Stimulated activated naive CD4-positive, alpha-beta T cell treated with Interleukin-2 at 50 U/mL for 16 hours (primary cell): ENCODE data around the gene TNFRSF25.
A peak's percentile ranks its signal among the peaks of the same experiment; 100 is the strongest.
"Not testable (repeated sequence)": the region's sequence is repeated elsewhere in the genome, so short reads cannot be mapped to it uniquely, and the experiment has no call there.

Experiments
- DNase-seq: peaks from one replicate; lab custom pipeline; 2025; lab: John Stamatoyannopoulos, UW

TNFRSF25 gene

DNA sequence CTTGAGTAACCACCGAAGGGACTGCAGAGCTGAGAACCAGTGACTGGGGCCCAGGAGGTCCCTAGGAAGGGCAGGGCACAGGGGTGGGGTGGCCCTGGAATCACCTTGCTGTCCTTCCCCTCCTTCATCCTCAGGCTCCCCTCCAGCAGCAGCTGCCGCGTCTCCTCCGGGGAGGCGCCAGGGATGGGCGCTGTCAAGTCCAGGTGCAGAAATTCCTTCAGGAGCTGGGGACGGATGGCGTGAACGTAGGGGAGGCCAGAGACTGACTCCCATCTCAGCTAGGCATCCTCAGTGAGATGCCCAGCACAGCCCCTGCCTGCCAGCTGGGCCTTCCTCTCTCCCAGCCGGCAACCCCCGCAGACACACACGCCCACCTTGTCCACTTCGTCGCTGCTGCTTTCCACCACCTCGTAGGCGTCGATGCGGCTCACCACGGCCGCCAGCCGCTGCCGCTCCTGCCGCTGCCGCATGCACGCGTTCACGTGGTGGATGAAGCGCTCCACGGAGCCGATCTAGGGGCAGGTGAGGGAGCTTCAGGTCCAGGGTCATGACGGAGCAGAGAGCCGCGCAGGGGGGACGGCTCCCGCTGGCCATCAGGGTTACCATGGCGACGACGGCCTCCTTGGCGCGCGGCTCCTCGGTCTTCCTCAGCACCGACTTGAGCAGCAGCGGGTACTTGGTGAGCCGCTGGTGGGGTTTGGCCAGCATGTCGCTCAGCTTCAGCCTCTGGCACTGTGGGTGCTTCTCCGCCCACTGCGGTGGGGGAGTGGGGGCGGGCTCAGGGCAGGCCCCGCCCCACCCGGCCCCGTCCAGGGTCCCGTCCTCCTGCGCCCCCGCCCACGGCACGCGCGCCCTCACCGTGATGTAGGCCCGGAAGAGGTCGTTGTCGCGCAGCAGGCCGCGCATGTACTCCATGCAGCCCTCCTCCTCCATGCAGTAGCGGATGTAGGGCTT lies 4.4 kb upstream of the TNFRSF25 start:
- no peak for DNase-seq

DNA sequence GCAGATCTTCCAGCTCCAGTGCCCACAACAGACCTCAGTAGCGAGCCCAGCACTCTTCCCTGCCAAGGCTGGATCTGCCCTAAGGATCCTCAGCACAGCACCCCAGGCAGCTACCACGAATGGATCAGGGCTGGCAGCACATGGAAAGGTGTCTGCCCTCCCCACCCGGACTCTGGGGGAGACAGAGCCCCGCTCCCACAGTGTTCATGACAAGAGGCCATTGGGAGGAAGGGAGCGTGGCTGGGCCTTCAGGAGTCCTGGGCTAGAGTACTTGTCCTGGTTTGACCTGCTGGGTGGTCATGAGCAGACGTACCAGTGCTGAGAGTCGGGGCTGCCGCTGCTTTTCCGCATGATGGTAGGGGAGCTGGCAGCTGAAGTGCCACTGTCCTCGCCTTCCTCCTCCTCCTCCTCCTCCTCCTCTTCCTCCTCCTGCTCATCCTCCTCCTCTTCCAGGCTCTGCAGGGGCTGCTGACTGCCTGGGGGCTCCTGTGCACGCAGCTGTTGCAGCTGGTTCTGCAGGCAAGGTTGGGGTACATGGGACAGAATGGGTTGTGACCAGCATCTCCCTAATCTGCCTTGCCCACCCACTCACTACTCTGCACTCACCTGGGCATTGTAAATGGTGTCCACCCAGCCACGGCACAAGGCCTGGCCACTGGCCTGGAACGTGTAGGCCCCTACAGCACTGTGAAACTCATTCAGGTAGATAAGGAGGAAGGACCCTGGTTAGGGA lies 2.9 kb upstream of the TNFRSF25 start:
- no peak for DNase-seq

DNA sequence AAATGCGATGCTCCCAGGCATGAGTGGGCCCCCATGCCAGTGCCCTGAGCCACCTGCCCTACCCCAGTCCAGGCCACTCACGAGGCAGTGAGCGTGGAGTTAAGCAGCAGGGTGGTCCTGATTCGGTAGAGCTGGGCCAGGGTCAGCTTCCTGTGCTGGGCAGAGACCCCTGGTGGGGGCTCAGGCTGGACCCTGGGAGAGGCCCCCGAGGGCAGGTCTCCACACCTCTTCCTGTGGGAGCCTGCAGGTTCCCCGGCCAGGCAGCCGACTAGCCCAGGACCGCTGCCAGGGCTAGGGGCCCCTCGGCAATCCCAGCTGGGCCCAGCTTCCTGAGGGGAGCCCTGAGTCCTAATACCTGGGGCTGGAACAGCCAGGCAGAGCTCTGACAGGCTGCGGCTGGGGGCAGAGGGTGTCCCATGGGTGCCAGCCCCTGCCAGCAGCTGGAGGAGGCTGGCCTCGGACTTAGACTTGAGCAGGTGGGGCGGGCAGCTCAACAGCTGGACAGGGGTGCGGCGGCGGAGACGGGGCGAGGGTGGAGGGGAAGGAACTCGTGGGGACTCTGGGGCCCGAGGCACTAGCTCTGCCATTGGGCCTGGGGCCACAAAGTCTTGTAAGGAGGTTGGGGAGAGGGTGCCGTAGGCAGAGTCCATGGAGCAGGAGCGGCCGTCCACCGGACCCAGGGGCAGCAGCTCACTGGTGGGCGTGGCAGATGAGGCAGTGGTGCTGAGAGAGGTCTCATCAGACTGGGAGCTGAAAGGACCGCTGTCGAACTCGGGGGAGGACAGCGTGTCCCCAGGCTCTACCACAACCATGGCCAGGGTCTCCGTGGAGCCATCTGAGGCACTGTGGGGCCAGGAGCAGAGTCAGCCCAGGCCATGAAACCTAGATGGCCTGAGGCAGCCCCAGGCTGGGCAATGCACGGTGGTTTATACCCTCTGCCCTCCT lies 2.0 kb upstream of the TNFRSF25 start:
- DNase-seq, result no peak

DNA sequence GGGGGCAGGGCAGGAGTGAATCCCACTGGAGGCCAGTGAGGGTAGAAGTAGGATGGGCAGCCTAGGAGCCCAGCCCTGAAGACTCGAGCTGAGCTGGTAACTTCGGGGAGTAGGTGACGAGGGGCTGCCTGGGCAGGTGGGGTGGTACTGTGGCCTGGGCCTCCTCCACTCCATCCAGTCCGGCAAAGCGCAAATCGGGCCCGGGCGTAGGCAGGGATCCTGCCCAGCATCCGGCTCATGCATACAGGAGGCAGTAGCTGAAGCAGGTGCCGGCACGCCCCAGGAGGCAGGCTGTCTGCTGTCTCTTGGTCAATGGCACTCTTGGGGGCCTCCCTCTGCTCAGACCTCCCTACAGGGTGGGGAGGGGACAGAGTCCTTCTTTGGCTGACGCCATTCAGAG lies 1.3 kb upstream of the TNFRSF25 start:
- no peak for DNase-seq

DNA sequence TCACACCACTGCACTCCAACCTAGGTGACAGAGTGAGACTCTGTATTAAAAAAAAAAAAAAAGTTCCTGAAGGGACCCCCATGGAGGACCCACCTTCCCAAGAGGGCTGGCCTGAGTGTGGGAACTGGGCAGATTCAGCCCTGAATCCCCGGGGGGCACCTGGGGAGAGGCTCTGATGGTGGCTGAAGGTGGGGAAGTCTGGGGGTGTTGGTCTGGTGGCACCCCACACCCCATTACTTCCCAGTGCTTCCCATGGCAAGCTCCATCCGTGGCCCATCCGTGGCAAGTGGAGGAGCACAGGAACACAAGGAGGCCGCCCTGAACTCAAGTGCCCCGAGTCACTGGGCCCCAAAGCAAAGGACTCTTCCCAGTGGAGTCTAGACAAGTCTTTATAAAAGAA lies 778 bp upstream of the TNFRSF25 start:
- DNase-seq, result no peak

DNA sequence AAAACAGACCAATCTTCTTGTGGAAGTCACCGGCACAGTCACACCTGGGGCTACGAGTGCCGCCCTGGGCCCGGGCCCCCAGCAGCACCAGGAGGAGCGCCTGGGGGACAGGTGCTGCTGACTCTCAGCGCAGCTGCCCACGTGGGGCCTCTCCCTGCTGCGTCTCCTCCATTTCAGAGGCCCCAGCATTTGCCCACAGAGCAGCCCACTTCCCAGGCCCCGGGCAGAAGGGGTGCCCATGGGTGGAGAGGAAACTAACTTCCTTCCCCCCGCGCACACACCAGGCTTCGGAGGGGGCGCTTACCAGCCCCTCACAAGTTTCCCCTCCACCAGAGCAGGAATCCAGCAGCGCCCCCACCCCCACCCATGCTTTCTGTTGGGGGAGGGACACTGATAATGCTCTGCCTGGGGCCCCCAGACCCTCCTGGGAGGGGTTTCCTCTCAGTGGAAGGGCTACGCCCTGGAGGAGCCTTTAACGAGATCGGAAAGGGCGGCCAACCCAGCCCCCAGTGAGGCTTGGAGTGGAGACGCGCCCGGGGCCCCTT lies 440 bp downstream of the TNFRSF25 start:
- peak; percentile 41 for DNase-seq

DNA sequence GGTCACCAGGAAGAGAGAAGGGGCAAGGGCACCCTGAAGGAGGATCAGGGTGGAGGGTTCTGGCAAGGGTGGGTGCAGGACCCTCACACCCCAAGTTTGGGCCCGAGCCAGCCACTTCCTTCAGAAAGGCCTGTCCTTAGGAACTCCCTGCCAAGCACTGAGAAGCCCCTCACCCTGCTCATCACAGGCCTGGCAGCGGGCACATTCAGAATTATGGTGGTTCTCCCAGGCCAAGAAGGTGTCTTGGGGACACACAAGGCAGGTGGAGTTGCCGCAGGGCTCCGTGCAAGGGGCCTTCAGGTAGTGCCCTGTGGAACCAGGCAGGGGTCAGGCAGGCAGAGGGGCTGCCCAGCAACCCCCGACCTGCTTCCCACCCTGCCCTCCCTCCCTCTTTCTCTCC lies 1.1 kb downstream of the TNFRSF25 start:
- no peak for DNase-seq

DNA sequence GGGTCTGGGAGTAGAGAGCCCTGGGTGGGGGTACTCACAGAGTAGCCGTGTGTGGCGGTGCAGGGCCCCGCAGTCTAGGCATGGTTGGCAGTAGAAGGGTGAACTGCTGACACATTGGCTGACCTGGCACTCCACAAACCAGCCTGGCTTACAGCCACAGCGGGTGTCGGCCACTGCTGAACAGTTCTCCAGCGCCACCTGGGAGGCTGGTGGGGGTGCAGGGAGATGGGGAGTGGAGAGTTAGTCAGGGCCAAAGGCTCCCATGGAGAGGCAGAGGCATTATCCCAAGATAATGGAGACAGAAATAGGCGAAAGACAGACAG lies 1.5 kb downstream of the TNFRSF25 start:
- DNase-seq, result peak; percentile 45

DNA sequence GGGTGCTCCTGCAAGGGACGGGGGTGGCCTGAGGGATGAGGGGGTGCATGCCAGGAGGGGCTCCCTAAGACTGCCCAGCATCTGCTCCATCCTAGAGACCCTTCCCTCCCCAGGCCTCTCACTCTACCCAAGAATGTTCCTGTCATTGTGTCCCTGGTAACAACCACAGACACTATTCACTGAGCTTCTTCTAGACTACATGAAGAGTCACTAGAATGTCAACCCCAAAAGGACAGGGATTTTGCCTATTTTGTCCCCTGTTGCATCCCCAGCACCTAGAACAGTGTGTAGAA lies 2.9 kb downstream of the TNFRSF25 start:
- no peak for DNase-seq

DNA sequence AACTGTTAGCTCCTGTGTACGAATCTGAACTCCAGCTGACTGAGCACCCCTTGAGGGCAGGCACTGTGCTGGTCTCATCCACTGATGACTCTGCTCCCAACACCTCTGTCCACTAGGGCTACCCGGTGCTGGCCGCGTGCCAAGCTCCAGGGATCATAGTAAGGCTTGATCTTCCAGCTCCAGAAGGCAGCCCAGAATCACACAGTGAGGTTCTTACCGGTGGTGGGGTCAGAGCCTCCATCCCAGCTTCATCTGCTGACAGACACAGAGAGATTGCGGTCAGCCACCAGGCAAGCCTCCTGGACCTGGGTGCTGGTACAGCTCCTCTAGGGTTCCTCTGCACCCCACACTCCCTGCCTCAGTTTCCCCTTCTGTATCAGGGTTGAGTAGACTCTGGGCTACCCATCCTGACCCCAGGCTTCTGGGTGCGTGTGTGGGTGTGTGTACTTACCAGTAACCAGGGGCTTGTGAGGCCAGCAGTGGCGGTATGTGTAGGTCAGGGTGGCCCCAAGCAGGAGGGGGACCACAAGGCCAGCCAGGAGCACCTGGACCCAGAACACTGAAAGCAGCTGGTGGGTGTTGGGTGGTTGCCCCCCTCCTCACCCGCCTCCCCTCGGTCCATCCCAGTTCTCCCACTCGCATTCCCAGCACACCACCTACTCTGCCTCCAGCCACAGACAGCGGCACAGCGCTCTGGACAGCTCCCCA lies 3.4 kb downstream of the TNFRSF25 start:
- no peak for DNase-seq

DNA sequence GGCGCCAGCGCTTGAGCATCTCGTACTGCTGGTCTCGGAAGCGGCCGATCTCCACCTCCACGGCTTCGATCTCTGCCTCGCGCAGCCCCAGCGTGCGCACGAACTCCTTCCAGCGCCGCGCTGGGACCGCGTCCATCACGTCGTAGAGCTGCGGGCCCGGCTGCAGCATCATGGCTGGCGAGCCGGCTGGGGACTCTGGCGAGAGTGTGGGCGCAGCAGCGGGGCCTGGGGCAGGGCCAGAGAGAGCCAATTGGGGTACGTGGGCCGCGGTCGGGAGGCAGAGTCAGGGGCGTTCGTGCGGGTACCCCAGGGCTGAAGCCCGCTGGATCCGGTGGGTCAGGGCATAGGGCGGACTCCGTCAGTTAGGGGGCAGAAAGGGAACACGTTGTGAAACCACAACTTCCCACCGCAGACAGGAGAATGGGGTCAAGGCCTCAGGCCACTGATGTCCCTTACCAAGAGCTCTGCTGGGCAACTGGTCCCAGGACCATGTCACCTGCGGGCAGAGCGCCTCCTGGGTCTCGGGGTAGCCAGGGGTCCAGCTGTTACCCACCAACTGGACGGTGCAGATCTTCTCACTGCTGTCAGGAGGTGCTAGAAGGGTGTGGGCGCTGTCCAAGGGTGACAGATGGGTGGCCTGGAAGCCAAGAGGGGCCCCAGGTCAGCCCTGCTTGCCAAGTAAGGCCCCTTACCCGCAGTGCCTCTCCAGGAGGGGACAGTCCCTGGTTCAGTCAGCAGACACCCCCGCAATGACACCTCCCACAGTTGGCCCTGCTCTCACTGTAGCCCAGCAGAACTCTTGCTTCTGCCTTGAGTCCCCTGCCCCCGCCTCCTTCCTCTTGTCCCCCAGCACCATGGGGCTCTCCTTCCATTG lies 4.2 kb downstream of the TNFRSF25 start:
- DNase-seq, result peak; percentile 34

DNA sequence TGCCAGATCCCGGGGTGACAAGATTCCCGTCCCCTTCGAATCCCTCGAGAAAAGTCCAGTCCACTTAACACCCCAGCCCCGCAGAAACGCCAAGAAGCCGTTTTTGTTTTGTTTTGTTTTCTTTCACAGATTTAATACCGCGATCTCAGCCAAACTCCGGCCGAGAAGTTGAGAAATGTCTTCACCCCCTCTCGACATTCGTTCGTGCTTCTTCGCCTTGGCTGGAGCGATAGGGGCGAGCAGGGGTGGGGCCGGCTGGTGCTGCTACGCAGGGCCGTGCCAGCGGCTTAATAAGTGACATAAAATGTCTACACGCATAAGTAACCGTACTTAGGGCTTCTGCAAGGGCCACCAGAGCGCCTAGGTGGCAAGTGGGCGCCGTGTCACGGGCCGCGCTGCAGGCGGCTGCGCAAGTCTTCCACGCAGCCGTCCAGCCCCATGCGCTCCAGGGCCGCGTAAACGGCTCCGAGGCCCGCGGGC lies 4.9 kb downstream of the TNFRSF25 start:
- DNase-seq, result no peak

DNA sequence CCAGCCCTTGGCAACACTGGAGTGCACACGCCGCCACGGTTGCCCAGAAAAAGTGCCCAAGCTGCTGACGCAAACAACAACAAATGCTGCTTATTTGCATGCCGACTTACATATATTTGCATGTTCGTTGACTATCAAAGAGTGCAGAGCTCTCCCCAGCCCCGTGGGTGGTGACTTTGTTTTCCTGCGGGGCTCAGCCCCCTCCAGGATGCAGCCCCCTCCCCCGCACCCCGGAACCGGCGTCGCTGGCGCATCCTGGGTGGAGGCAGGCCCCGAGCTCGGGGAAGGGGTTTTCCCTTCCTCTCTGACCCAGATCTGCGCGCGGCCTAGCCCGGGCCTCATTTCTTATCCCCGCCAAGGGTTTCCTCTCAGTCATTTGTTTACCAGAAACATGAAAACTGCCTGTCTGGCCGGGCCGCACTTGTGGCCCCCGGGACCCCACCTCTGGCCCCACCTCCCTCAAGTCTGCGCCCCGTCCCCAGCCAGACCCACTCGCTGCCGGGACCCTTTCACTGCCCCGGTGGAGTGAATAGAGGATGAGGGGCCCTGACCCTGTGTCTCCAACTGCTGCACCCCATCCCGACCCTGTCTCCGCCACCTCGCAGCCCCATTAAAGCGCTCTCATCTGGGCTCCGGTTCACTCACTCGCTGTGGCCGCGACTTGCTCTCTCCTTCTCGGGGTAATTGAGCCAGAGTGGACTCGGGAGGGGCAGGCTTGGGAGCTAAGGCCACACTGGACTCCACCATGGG lies 5.5 kb downstream of the TNFRSF25 start:
- DNase-seq, result peak; percentile 92

DNA sequence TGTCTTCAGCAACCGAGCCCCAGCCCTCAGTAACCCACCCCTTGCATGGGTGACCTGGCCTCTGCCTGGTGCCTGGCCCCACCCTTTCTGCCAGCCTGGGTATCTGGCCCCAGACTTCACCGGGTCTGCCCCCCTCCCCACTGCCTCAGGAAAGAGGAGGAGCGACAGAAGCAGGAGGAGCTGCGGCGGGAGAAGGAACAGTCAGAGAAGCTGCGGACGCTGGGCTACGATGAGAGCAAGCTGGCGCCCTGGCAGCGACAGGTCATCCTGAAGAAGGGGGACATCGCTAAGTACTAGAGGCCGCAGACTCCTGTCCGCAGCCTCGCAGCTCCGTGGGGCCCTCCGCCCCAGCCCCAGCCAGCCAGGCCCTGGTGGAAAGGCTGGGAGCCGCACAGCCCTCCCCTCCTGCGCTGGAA lies 6.1 kb downstream of the TNFRSF25 start:
- peak; percentile 62 for DNase-seq

DNA sequence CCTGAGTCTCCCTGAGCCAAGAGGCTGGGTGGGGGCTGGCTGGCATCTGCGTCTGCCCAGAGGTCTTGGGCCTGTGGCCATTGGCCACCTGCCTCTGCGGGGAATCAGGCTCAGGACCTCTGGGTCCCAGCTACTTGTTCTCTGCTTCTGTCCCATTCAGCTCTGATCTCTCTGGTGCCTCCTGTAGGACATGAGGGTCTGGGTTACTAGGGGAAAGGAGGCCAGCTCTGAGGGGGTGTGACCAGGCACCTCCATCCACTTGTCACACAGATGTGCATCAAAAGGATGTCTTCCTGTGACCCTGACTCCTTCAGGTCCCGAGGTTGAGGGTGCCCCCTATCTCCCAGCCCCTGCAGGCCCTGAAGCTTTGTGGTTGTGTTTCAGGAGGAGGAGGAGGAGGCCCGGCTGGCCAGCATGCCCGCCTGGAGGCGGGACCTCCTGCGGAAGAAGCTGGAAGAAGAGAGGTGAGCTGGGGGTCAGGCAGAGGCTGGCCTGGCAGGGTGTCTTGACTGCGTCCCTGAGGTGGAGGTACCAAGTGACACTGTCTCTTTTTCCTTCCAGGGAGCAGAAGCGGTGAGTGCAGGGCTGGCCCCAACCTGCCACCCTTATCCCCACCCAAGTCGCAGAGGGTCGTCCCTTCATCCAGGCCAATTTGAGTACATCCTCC lies 9.0 kb downstream of the TNFRSF25 start:
- no peak for DNase-seq

DNA sequence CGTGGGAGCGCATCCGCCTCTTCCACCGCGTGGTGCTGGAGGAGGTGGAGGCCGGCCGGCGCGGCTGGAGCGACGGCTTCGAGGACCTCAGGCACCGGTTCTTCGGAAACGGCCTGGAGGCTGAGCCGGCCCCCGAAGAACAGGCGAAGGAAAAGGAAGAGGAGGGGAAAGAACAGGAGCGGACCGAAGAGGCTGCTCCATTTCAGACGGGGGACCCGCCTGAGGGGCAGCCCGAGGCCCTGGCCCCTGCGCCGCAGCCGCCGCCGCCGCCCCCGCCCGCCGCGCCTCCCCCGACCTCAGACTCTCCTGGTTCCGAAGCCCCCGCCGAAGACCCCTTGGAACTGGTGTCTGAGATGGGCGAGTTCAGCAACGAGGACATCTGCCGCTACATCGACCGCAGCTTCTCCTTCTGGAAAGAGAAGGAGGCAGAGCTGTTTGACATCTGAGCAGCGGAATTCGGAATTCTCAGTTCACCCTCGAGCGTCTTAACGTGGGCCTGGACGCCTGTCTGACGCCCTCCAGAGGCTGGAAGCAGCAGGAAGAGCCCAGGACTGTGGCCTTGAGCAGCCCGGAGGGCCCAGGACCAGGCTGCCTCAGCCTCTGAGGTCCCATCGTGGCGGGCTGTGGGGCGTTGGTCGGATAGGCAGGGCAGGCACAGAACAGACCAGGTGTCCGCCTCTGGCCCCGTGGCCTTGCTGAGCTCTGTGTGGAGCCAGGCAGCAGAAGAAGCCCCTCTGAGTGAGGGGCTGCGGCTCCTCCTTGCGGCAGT lies 10.0 kb downstream of the TNFRSF25 start:
- not testable (repeated sequence) for DNase-seq

DNA sequence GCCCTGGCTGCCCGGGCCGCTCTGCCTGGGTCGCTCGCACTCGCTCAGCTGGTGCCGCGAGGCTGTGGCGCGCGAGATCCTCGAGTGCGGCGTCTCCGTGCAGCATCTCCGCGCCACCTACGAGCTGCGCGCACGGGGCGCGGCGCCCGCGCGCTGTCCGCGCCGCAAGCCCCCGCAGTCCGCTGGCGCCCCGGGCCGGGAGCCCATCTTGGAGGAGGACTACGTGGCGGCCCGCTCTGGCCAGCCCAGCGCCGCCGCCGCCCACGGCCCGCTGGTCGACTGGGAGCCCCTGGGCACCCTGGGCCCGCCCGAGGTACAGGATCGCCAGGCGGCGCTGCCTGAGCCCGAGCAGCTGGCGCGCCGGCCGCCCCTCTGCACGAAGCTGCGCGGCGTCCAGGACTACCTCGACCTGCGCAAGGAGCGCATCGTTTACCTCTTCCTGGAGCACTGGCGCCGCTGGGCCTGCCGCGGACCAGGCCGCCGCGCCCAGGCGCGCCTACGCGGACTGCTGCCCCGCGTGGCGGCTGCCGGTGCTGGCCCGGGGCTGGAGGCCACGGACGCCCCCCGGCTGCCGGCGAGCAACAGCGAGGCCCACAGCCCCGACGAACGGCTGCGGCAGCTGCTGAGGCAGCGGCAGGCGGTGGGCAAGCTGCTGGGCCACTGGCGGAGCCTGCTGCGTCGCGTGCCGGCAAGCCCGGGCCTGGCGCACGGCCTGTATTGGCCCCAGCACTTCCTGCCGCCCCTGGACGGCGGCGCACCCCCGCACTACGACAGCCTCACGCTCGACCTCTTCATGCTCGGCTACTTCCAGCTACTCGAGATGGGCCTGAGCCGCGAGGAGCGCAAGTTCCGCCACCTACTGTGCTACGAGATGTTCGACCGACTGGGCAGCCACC lies 10.9 kb downstream of the TNFRSF25 start:
- peak; percentile 36 for DNase-seq
